IMR-90 (cell line): Measurements from ENCODE around the gene ARRDC5. TPM values are rescaled to one million over a fixed set of nuclear protein-coding genes. Genes with fewer than 3 reads are reported as not detected.

Source experiments
- ATAC-seq: fragments of 200-7000 bp; cut with Tn5 transposase; 2 replicates; pipeline ENCODE4 v1.9.1; 2020; ENCODE audit warnings: low read depth, mild to moderate bottlenecking, moderate library complexity
- BruUV-seq: library from RNA; stranded (reverse); fragments of 400-500 nt; replicated peaks from 2 replicates; lab custom pipeline; 2021; lab: Mats Ljungman, UMichigan
- CTCF ChIA-PET: fragments of 300-600 bp; formaldehyde crosslinking; extraction: SDS; loops from one replicate; lab custom pipeline; 2021; ENCODE audit warnings: antibody characterized with exemption; lab: Yijun Ruan, JAX
- POLR2A ChIA-PET: fragments of 300-600 bp; sonication (Branson Sonifier 250); formaldehyde crosslinking; loops from one replicate; lab custom pipeline; 2022; ENCODE audit warnings: antibody characterized with exemption; ENCODE audit not compliant: unreplicated experiment; lab: Charles Lee
- DNase-seq: peaks from one replicate; pipeline ENCODE4 v3.0.0; 2013
- H2AFZ ChIP-seq: replicated peaks from 2 replicates; pipeline ENCODE3; 2013; ENCODE audit warnings: low read length, mild to moderate bottlenecking; ENCODE audit not compliant: poor library complexity
- H2AK5ac ChIP-seq: 2 replicates; pipeline ENCODE4 v1.6.1; 2013; ENCODE audit warnings: low read depth, low read length, inconsistent platforms
- H2AK9ac ChIP-seq: replicated peaks from 2 replicates; pipeline ENCODE3; 2013; ENCODE audit warnings: mild to moderate bottlenecking, low read depth, low read length, moderate library complexity; ENCODE audit not compliant: poor library complexity
- H2BK120ac ChIP-seq: 2 replicates; pipeline ENCODE4 v1.6.1; 2013; ENCODE audit warnings: low read depth, low read length, inconsistent platforms
- H2BK15ac ChIP-seq: 3 replicates; pipeline ENCODE4 v1.6.1; 2013; ENCODE audit warnings: low read depth, low read length, inconsistent platforms
- H2BK20ac ChIP-seq: 2 replicates; pipeline ENCODE4 v1.6.1; 2013; ENCODE audit warnings: low read depth, mild to moderate bottlenecking, inconsistent platforms, low read length, moderate library complexity
- H2BK5ac ChIP-seq: 2 replicates; pipeline ENCODE4 v1.6.1; 2013; ENCODE audit warnings: mild to moderate bottlenecking, low read depth, low read length, inconsistent platforms; ENCODE audit not compliant: poor library complexity, severe bottlenecking
- H3K14ac ChIP-seq: replicated peaks from 2 replicates; pipeline ENCODE4 v1.6.1; 2013; ENCODE audit warnings: low read depth, low read length, inconsistent platforms
- H3K18ac ChIP-seq: 2 replicates; pipeline ENCODE4 v1.6.1; 2013; ENCODE audit warnings: low read depth, low read length, control low read depth
- H3K23ac ChIP-seq: 2 replicates; pipeline ENCODE4 v1.6.1; 2013; ENCODE audit warnings: low read depth, low read length, inconsistent platforms
- H3K27ac ChIP-seq: 2 replicates; pipeline ENCODE4 v1.5.1; 2013; ENCODE audit warnings: mild to moderate bottlenecking, control low read depth, low read length; ENCODE audit not compliant: insufficient read depth
- H3K27me3 ChIP-seq: 2 replicates; pipeline ENCODE4 v1.6.1; 2013; ENCODE audit warnings: low read length; ENCODE audit not compliant: control insufficient read depth, insufficient read depth
- H3K36me3 ChIP-seq: 2 replicates; pipeline ENCODE4 v1.6.1; 2013; ENCODE audit warnings: low read length, mixed read lengths; ENCODE audit not compliant: control insufficient read depth, insufficient read depth
- H3K4ac ChIP-seq: 2 replicates; pipeline ENCODE4 v1.6.1; 2013; ENCODE audit warnings: low read depth, low read length, inconsistent platforms
- H3K4me1 ChIP-seq: 2 replicates; pipeline ENCODE4 v1.6.1; 2013; ENCODE audit warnings: low read length, mixed read lengths; ENCODE audit not compliant: control insufficient read depth, insufficient read depth
- H3K4me2 ChIP-seq: 2 replicates; pipeline ENCODE4 v1.6.1; 2013; ENCODE audit warnings: low read depth, mild to moderate bottlenecking, control low read depth, low read length, moderate library complexity
- H3K4me3 ChIP-seq: 2 replicates; pipeline ENCODE4 v1.5.1; 2013; ENCODE audit warnings: low read depth, mild to moderate bottlenecking, control low read depth, low read length, moderate library complexity; ENCODE audit not compliant: insufficient read depth
- H3K56ac ChIP-seq: 2 replicates; pipeline ENCODE4 v1.6.1; 2013; ENCODE audit warnings: low read length, inconsistent platforms; ENCODE audit not compliant: insufficient read depth; ENCODE audit errors: extremely low read depth
- H3K79me1 ChIP-seq, 2 experiments: 2 replicates each; pipeline ENCODE4 v1.6.1; 2013; ENCODE audit warnings: low read length in 2 of 2, inconsistent platforms in 1 of 2, low read depth in 1 of 2
- H3K9ac ChIP-seq: 2 replicates; pipeline ENCODE4 v1.6.1; 2013; ENCODE audit warnings: low read depth, low read length, control low read depth
- H3K9me1 ChIP-seq: 2 replicates; pipeline ENCODE4 v1.6.1; 2013; ENCODE audit warnings: low read length, inconsistent platforms; ENCODE audit not compliant: insufficient read depth
- H3K9me3 ChIP-seq: 2 replicates; pipeline ENCODE4 v1.6.1; 2013; ENCODE audit warnings: low read length; ENCODE audit not compliant: control insufficient read depth, insufficient read depth
- H4K20me1 ChIP-seq: 2 replicates; pipeline ENCODE4 v1.6.1; 2013; ENCODE audit warnings: low read length, inconsistent platforms; ENCODE audit not compliant: insufficient read depth
- H4K5ac ChIP-seq: 2 replicates; pipeline ENCODE4 v1.6.1; 2013; ENCODE audit warnings: mild to moderate bottlenecking, low read depth, low read length, control low read depth
- H4K8ac ChIP-seq, 2 experiments: 2 replicates each; pipeline ENCODE4 v1.6.1; 2013; ENCODE audit warnings: low read depth in 2 of 2, low read length in 2 of 2, control low read depth in 1 of 2, inconsistent platforms in 1 of 2
- H4K91ac ChIP-seq: 2 replicates; pipeline ENCODE4 v1.6.1; 2013; ENCODE audit warnings: low read depth, low read length, inconsistent platforms; ENCODE audit not compliant: insufficient read depth
- CEBPB ChIP-seq: IDR thresholded peaks from 2 replicates; pipeline ENCODE4 v1.6.1; 2012; ENCODE audit warnings: low read depth, low read length, improper control_type of control experiment
- CHD1 ChIP-seq: IDR thresholded peaks from 2 replicates; pipeline ENCODE4 v1.6.1; 2012; ENCODE audit warnings: low read depth, low read length, improper control_type of control experiment
- FOS ChIP-seq: fragments of 150-350 bp; IDR thresholded peaks from 2 replicates; pipeline ENCODE4 v1.6.1; 2016; ENCODE audit warnings: low read depth, low read length
- MAZ ChIP-seq: IDR thresholded peaks from 2 replicates; pipeline ENCODE4 v1.6.1; 2012; ENCODE audit warnings: low read depth, mild to moderate bottlenecking, low read length, improper control_type of control experiment, moderate library complexity, borderline replicate concordance
- MXI1 ChIP-seq: IDR thresholded peaks from 2 replicates; pipeline ENCODE4 v1.6.1; 2012; ENCODE audit warnings: low read depth, mild to moderate bottlenecking, low read length, moderate library complexity, borderline replicate concordance
- NFE2L2 ChIP-seq: fragments of 150-350 bp; IDR thresholded peaks from 2 replicates; pipeline ENCODE4 v1.6.1; 2016; ENCODE audit warnings: low read depth, mild to moderate bottlenecking, low read length
- POLR2A ChIP-seq: IDR thresholded peaks from 2 replicates; pipeline ENCODE4 v1.6.1; 2012; ENCODE audit warnings: mild to moderate bottlenecking, low read depth, low read length
- RAD21 ChIP-seq: IDR thresholded peaks from 2 replicates; pipeline ENCODE4 v1.6.1; 2012; ENCODE audit warnings: low read length, improper control_type of control experiment
- RFX5 ChIP-seq: IDR thresholded peaks from 2 replicates; pipeline ENCODE4 v1.8.0; 2012; ENCODE audit warnings: low read depth, mild to moderate bottlenecking, low read length, moderate library complexity
- SMC3 ChIP-seq: fragments of 150-350 bp; IDR thresholded peaks from 2 replicates; pipeline ENCODE4 v1.6.1; 2016; ENCODE audit warnings: low read depth, mild to moderate bottlenecking, antibody characterized with exemption, low read length, moderate library complexity
- WGBS, 2 experiments: methylation state at CpG; one replicate each; pipeline versions ENCODE4 v1.1.5 to v1.1.7; 2013; ENCODE audit warnings: missing lambda C conversion rate in 2 of 2; ENCODE audit not compliant: insufficient read length in 1 of 2; ENCODE audit errors: extremely low coverage in 2 of 2; 5-methylcytosine and 5-hydroxymethylcytosine counted together
- dilution Hi-C: fragments of 300-500 bp; cut with HindIII; formaldehyde crosslinking; loops from one replicate; pipeline ENCODE4 v1.14.3; 2018; ENCODE audit warnings: low sequenced_read_pairs; ENCODE audit not compliant: unreplicated experiment
- in situ Hi-C: fragments of 300-500 bp; cut with MboI; formaldehyde crosslinking; loops from 3 replicates; pipeline ENCODE4 v1.14.3; 2019; ENCODE audit warnings: low sequenced_read_pairs, inconsistent platforms, mixed read lengths
- intact Hi-C: fragments of 100-400 bp; cut with micrococcal nuclease; formaldehyde crosslinking; loops from 2 replicates; pipeline ENCODE4 v1.10.0; 2022
- polyA plus RNA-seq, 3 experiments: library from polyadenylated mRNA; depleted of rRNA; stranded (reverse); fragments of >200 nt; gene quantifications; 2 replicates each; pipeline ENCODE4 v1.2.3, GENCODE V29; 2012; ENCODE audit warnings: low replicate concordance in 1 of 3
- total RNA-seq: library from RNA; depleted of rRNA; stranded (reverse); fragments of >200 nt; gene quantifications from 2 replicates; pipeline ENCODE4 v1.2.3, GENCODE V29; 2012
- TF ChIP-seq, protein P1 (sequence below): conservative IDR thresholded peaks from 2 replicates; pipeline ENCODE4 v1.5.1; 2012; ENCODE audit warnings: mild to moderate bottlenecking, low read depth, low read length, improper control_type of control experiment
- TF ChIP-seq, protein P2 (sequence below): fragments of 150-350 bp; IDR thresholded peaks from 2 replicates; pipeline ENCODE4 v1.6.1; 2016; ENCODE audit warnings: low read depth, mild to moderate bottlenecking, low read length, moderate library complexity, borderline replicate concordance
- TF ChIP-seq, protein P3 (sequence below): fragments of 150-350 bp; IDR thresholded peaks from 2 replicates; pipeline ENCODE4 v1.6.1; 2017; ENCODE audit warnings: mild to moderate bottlenecking, antibody characterized with exemption, low read length, low read depth

Gene ARRDC5
- total and polyA plus RNA-seq, 2 of the 4 experiments (the other 2 are of a cell fraction) = not detected

DNA sequence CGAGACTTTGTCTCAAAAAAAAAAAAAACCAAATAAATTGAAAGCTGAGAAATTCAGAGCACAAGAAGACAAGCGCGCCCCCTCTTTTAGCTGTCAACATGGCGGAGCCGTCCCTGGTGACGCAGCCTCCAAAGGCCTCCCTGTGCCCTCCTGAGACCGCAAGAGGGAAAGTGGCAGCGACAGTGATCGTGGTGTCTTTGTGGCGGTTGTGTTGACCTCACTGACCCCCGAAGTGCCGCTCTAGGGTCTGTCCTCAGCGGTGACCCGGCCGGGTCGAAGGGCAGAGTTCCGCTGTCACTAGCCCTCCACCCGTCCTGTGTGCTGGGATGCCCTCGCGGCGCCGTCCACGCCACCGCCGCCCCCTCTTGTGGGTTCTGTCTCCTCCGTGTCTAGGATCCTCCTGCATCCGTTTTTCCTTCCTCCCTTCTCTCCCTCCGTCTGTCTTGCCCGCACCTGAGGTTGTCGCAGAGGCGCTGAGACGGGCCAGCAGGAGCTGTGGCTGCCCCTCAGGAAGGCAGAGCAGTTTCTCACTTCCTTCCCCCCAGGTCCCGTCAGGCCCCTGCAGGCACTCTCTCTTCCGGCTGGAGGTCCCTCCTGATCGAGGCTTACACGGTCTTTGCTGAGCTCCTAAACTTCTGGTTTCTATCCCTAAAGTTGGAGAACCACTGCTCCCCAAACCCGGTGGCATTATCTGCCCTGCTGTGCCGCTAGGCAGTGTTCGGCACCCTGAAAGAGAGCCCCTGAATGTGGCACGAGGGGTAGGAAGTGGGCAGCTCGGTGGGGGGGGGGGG is 13.8 kb upstream of the ARRDC5 start:
- Histone ChIP-seq H3K18ac (no peak overlapping the region; the same call in 1 of the 2 replicates), H3K79me1 (peaks cover 6 to 68% of the 10 kb centered on the region in 2 experiments; a peak in 3 of 4 replicates), H3K4ac (peak overlapping the region; percentile 92), H3K27ac (peak overlapping the region; percentile 39; the same call in 1 of the 2 replicates), H3K4me1 (peaks cover 27% of the 10 kb centered on the region), H3K56ac (no peak overlapping the region), H2AK9ac (peak overlapping the region; percentile 89), H4K91ac (peak overlapping the region; percentile 57), H3K9me3 (no peaks in the 10 kb centered on the region), H3K27me3 (no peaks in the 10 kb centered on the region), H3K4me3 (no peak overlapping the region), H2BK15ac (peak overlapping the region; percentile 22; the same call in 1 of the 3 replicates), H4K5ac (peak overlapping the region; percentile 59), H3K9ac (no peak overlapping the region), H2AK5ac (peak overlapping the region; percentile 91), H3K14ac (peak overlapping the region; percentile 81; the same call in 1 of the 2 replicates), H3K23ac (no peak overlapping the region), H2AFZ (peak overlapping the region; percentile 61), H2BK20ac (0 out of 2 replicates have a peak overlapping the region, but pooled peaks have one; percentile 28), H2BK5ac (peak overlapping the region; percentile 59), H2BK120ac (peak overlapping the region; percentile 91), H4K8ac (peak overlapping the region in 1 of 2 experiments; percentile 86; a peak in 2 of 4 replicates), H3K4me2 (no peak overlapping the region), H3K9me1 (peaks cover 9% of the 10 kb centered on the region), H4K20me1 (peaks cover 47% of the 10 kb centered on the region), H3K36me3 (peaks cover 1% of the 10 kb centered on the region; the same call in 1 of the 2 replicates)
- BruUV-seq = no TSS peak
- 93% methylated on average over 13 of the region's 41 CpGs; no CpG with 5 or more reads in 1 of the 2 experiments for WGBS, 2 experiments
- ATAC-seq (no peak), DNase-seq (no peak)
- ChIA-PET CTCF (no interaction called here), POLR2A (interaction anchor here (0.6 kb wide), 1 partner anchor 118 kb away, joined by 7 read pairs; no protein-coding TSS in a partner anchor)
- intact Hi-C loops = no loop called here
- TF ChIP-seq MXI1 = no peak
- TF ChIP-seq NFE2L2 = no peak
- TF ChIP-seq CEBPB = no peak
- TF ChIP-seq SMC3 = no peak
- TF ChIP-seq FOS = no peak
- TF ChIP-seq, protein P1, sequence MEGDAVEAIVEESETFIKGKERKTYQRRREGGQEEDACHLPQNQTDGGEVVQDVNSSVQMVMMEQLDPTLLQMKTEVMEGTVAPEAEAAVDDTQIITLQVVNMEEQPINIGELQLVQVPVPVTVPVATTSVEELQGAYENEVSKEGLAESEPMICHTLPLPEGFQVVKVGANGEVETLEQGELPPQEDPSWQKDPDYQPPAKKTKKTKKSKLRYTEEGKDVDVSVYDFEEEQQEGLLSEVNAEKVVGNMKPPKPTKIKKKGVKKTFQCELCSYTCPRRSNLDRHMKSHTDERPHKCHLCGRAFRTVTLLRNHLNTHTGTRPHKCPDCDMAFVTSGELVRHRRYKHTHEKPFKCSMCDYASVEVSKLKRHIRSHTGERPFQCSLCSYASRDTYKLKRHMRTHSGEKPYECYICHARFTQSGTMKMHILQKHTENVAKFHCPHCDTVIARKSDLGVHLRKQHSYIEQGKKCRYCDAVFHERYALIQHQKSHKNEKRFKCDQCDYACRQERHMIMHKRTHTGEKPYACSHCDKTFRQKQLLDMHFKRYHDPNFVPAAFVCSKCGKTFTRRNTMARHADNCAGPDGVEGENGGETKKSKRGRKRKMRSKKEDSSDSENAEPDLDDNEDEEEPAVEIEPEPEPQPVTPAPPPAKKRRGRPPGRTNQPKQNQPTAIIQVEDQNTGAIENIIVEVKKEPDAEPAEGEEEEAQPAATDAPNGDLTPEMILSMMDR = no peak
- TF ChIP-seq RFX5 = no peak
- TF ChIP-seq, protein P2, sequence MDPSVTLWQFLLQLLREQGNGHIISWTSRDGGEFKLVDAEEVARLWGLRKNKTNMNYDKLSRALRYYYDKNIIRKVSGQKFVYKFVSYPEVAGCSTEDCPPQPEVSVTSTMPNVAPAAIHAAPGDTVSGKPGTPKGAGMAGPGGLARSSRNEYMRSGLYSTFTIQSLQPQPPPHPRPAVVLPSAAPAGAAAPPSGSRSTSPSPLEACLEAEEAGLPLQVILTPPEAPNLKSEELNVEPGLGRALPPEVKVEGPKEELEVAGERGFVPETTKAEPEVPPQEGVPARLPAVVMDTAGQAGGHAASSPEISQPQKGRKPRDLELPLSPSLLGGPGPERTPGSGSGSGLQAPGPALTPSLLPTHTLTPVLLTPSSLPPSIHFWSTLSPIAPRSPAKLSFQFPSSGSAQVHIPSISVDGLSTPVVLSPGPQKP = no peak
- TF ChIP-seq, protein P3, sequence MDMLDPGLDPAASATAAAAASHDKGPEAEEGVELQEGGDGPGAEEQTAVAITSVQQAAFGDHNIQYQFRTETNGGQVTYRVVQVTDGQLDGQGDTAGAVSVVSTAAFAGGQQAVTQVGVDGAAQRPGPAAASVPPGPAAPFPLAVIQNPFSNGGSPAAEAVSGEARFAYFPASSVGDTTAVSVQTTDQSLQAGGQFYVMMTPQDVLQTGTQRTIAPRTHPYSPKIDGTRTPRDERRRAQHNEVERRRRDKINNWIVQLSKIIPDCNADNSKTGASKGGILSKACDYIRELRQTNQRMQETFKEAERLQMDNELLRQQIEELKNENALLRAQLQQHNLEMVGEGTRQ = no peak
- no peak for TF ChIP-seq RAD21
- no peak for TF ChIP-seq MAZ
- TF ChIP-seq POLR2A = no peak
- TF ChIP-seq CHD1 = no peak
- in situ Hi-C loops = no loop called here
- dilution Hi-C loops = no loop called here
